Thyroid gland (tissue), 4 donors: ENCODE results near the gene ZNF423. TPM values are rescaled to one million over a fixed set of nuclear protein-coding genes. Genes with fewer than 3 reads are reported as not detected.

Source experiments
- DNase-seq, 2 donors: peaks; one replicate each; pipeline ENCODE4 v3.0.0-alpha.2; 2019
- H3K27ac ChIP-seq, 3 donors: fragments of 200-600 bp; sonication (generic); 1 replicate in 2 of 3; 2 replicates in 1 of 3; pipeline ENCODE4 v1.5.1; 2016 to 2019; ENCODE audit warnings: mild to moderate bottlenecking in 1 of 3, moderate library complexity in 1 of 3
- H3K27me3 ChIP-seq: fragments of 200-600 bp; sonication (generic); one replicate; pipeline ENCODE4 v1.5.1; 2019
- H3K36me3 ChIP-seq, 2 donors: fragments of 200-600 bp; sonication (generic); one replicate each; pipeline ENCODE4 v1.5.1; 2016 to 2019
- H3K4me1 ChIP-seq, 2 donors: fragments of 200-600 bp; sonication (generic); one replicate each; pipeline ENCODE4 v1.5.1; 2017 to 2019
- H3K4me3 ChIP-seq, 3 donors: fragments of 200-600 bp; sonication (generic); replicated peaks in 1 of 3; 1 replicate in 2 of 3; 2 replicates in 1 of 3; pipeline ENCODE4 v1.5.1; 2016; ENCODE audit warnings: mild to moderate bottlenecking in 1 of 3
- H3K9me3 ChIP-seq: fragments of 200-600 bp; sonication (generic); one replicate; pipeline ENCODE4 v1.5.1; 2017
- POLR2A ChIP-seq, 2 donors: fragments of 450-650 bp; IDR thresholded peaks; one replicate each; pipeline ENCODE4 v1.6.1; 2017; ENCODE audit warnings: antibody characterized with exemption in 2 of 2, mild to moderate bottlenecking in 2 of 2, moderate library complexity in 1 of 2
- WGBS, 2 donors: methylation state at CpG; one replicate each; pipeline ENCODE4 v1.1.5; 2017; 5-methylcytosine and 5-hydroxymethylcytosine counted together
- intact Hi-C: fragments of 100-400 bp; cut with DNase I; formaldehyde crosslinking; loops from one replicate; pipeline ENCODE4 v1.15.1; 2023
- total RNA-seq, 4 donors: library from RNA; depleted of rRNA; stranded (reverse); fragments of >200 nt; gene quantifications; one replicate each; pipeline ENCODE4 v1.2.3, GENCODE V29; 2016
- TF ChIP-seq, protein P1 (sequence below), 6 experiments: fragments of 200-600 bp in 3 of 6; fragments of 450-650 bp in 3 of 6; sonication (generic) in 3 of 6; IDR thresholded peaks; one replicate each; pipeline ENCODE4 v1.5.1; 2016 to 2019; ENCODE audit warnings: antibody characterized with exemption in 6 of 6, mild to moderate bottlenecking in 2 of 6, inconsistent platforms in 1 of 6, moderate library complexity in 1 of 6

Gene ZNF423
- total RNA-seq, 4 donors from 2014 or later: 7.4 to 10.0 (median 8.5) TPM

DNA sequence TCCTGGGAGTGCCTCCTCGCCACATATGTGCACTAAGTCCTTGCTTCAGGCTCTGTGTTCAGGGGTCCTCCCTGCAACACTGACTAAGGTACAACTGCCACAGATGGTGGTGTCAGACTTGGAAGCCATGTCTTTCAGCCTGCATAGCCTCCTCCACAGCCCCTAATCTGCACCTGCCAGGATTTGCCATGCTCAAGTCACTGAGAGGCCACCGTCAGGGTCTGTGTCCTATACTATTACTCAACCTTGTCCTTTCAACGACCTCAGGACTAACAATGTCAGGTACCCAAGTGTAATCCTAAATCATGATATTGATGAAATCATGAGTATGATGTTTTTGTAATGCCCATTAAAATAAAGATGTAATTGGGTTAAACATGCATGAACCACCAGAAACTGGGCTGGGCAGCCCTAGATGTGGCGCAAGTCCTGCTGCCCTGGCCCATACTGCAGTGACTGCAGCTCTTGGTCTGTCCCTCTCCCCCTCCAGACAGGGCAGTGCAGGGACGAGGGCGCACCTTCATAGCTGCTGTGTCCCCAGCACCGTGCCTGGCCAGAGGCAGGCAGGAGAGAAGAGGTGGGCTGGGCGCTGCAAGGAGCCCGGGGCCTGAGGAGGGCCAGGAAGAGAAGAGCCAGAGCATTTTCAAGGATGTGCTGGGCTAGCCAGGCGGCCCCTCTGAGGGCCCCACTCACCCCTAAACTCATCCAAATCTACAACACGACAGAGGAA is 198.0 kb downstream of the ZNF423 start:
- TF ChIP-seq, protein P1, sequence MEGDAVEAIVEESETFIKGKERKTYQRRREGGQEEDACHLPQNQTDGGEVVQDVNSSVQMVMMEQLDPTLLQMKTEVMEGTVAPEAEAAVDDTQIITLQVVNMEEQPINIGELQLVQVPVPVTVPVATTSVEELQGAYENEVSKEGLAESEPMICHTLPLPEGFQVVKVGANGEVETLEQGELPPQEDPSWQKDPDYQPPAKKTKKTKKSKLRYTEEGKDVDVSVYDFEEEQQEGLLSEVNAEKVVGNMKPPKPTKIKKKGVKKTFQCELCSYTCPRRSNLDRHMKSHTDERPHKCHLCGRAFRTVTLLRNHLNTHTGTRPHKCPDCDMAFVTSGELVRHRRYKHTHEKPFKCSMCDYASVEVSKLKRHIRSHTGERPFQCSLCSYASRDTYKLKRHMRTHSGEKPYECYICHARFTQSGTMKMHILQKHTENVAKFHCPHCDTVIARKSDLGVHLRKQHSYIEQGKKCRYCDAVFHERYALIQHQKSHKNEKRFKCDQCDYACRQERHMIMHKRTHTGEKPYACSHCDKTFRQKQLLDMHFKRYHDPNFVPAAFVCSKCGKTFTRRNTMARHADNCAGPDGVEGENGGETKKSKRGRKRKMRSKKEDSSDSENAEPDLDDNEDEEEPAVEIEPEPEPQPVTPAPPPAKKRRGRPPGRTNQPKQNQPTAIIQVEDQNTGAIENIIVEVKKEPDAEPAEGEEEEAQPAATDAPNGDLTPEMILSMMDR (IDR thresholded peaks at IDR 0.05): no peak
- no peak for TF ChIP-seq POLR2A (IDR thresholded peaks at IDR 0.05)

DNA sequence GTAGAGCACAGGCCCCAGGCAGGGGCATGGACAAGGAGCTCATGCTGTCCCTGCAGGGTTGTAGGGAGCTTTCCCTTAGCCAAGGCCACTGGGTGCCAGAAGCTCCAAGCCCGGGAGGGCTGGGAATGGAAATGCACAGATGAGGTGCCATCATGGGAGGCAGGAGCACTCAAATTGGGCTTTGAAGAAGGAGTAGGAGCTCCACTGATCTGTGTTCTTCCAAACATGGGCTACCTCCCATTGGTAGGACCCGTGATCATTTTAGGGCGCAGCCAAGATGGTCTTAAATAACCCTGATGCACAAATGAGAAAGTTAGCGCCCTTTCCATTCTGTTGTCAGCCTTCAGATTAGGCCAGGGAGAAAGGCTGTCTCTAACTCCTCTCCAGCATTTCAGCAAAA is 201.5 kb downstream of the ZNF423 start:
- intact Hi-C loops: no loop called here
- no peak overlapping the region for H3K27ac ChIP-seq
- no peak overlapping the region for H3K4me3 ChIP-seq
- no peaks in the 10 kb centered on the region for H3K9me3 ChIP-seq
- H3K27me3 ChIP-seq: no peaks in the 10 kb centered on the region
- H3K36me3 ChIP-seq: no peaks in the 10 kb centered on the region
- DNase-seq: no peak
- 92 to 98% methylated on average over 4 of the region's 4 CpGs for WGBS, 2 donors
- TF ChIP-seq, protein P1 (IDR thresholded peaks at IDR 0.05): no peak
- TF ChIP-seq POLR2A (IDR thresholded peaks at IDR 0.05): no peak
- H3K4me1 ChIP-seq: no peaks in the 10 kb centered on the region

More for the DNA sequence above, 198.0 kb downstream of the ZNF423 start:
- Histone ChIP-seq H3K36me3 (no peaks in the 10 kb centered on the region), H3K27me3 (no peaks in the 10 kb centered on the region), H3K4me1 (peaks cover 0 to under 1% of the 10 kb centered on the region in 2 donors), H3K9me3 (no peaks in the 10 kb centered on the region), H3K4me3 (no peak overlapping the region), H3K27ac (no peak overlapping the region)
- 80 to 83% methylated on average over 11 of the region's 11 CpGs for WGBS, 2 donors
- no peak for DNase-seq
- intact Hi-C loops: no loop called here

DNA sequence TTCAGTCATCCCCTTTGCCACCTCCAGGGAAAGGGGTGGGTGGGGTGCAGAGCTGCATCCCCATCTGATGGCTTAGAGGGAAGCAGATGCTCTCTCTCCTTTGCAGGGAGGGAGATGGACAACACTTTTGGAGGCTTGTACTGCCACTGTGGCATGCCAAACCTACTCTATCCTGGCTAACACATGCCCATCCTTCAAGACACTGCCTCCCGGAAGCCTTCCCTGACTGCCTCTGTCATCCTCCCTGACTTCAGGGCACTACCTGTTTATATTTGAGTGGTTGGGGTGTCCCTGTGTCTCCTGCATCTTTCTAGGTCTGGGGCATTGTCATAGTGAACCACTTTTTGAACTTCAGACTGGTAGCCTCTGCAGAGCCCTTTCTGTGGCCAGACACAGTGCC is 202.3 kb downstream of the ZNF423 start:
- no peaks in the 10 kb centered on the region for H3K9me3 ChIP-seq
- H3K4me1 ChIP-seq: no peaks in the 10 kb centered on the region
- intact Hi-C loops: no loop called here
- 100% methylated on average over 1 of the region's 1 CpG for WGBS, 2 donors
- no peak for DNase-seq
- no peaks in the 10 kb centered on the region for H3K36me3 ChIP-seq
- H3K27ac ChIP-seq: no peak overlapping the region
- no peaks in the 10 kb centered on the region for H3K27me3 ChIP-seq
- no peak overlapping the region for H3K4me3 ChIP-seq
- TF ChIP-seq POLR2A (IDR thresholded peaks at IDR 0.05): no peak
- TF ChIP-seq, protein P1 (IDR thresholded peaks at IDR 0.05): no peak

DNA sequence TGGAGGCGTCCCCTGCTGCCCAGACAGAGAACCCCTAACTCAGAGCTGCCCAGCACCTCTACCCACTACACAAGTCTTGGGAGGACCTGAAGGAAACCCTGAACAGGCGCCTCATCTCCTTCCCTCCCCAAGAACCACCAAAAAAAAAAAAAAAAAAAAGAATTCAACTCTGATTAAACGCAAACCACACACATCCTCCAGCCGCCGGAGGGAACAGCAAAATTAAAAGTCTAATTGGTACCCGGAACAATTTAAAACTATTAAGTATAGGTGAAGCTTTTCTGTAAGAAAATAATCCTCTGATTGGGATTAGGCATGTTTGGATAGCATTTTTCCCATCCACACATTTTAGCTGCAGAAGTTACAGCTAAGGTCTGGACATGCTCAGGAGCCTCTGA is 202.7 kb downstream of the ZNF423 start:
- Histone ChIP-seq H3K27ac (no peak overlapping the region), H3K27me3 (no peaks in the 10 kb centered on the region), H3K4me1 (no peaks in the 10 kb centered on the region), H3K9me3 (no peaks in the 10 kb centered on the region), H3K4me3 (no peak overlapping the region), H3K36me3 (no peaks in the 10 kb centered on the region)
- intact Hi-C loops: no loop called here
- 74 to 87% methylated on average over 6 of the region's 6 CpGs for WGBS, 2 donors
- no peak for TF ChIP-seq POLR2A (IDR thresholded peaks at IDR 0.05)
- TF ChIP-seq, protein P1 (IDR thresholded peaks at IDR 0.05): no peak
- DNase-seq: no peak

DNA sequence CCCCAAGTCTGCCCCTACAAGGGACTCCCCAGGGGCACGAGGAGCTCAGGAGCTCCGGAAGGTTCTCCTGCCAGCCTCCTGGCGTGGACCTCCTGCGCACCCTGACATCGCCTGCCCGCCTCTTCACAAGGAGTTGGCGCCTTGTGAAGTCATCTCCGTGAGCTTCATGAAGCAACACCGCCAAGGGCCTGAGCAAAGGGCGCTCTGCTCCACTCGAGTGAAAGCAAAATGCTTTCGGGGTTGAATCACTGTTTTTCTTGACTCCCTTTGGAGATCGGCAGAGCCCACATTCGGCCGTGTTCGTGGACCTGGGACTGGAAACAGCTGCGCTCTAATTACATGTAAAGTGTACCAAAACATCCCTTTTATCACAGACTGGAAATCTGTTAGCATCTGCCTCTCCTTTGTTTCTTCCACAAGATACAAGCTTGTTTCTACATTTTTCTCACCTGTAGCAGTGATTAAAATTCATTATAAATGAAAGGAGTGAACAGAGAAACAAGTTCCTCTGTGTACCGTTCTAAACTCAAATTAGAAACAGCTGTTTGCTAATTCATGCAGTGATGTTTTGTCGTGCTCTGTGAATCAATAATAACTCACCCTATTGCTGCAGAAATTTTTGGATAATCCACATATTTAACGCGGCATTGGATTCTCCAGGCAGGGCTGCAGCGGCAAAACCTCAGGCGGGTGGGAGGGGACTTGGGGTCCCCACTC is 203.3 kb downstream of the ZNF423 start:
- Histone ChIP-seq H3K4me3 (no peak overlapping the region), H3K36me3 (no peaks in the 10 kb centered on the region), H3K4me1 (no peaks in the 10 kb centered on the region), H3K27me3 (no peaks in the 10 kb centered on the region), H3K27ac (no peak overlapping the region), H3K9me3 (no peaks in the 10 kb centered on the region)
- peak; percentile 11 to 27 for DNase-seq
- no peak for TF ChIP-seq POLR2A (IDR thresholded peaks at IDR 0.05)
- TF ChIP-seq, protein P1 (IDR thresholded peaks at IDR 0.05): no peak
- 54 to 55% methylated on average over 18 to 23 of the region's 23 CpGs for WGBS, 2 donors
- intact Hi-C loops: no loop called here
